PC-3 (cell line): ENCODE data around the gene SNED1. TPM values are rescaled to one million over a fixed set of nuclear protein-coding genes. Genes with fewer than 3 reads are reported as not detected.

ENCODE experiments used
- ATAC-seq: fragments of 200-7000 bp; cut with Tn5 transposase; 2 replicates; pipeline ENCODE4 v1.9.1; 2020; ENCODE audit warnings: mild to moderate bottlenecking, moderate library complexity
- BruUV-seq: library from RNA; stranded (reverse); fragments of 400-500 nt; replicated peaks from 2 replicates; lab custom pipeline; 2021; lab: Mats Ljungman, UMichigan
- CTCF ChIA-PET: fragments of 300-600 bp; sonication (Branson Sonifier 250); formaldehyde crosslinking; loops from one replicate; lab custom pipeline; 2022; ENCODE audit warnings: antibody characterized with exemption; lab: Charles Lee
- POLR2A ChIA-PET: fragments of 300-600 bp; sonication (Branson Sonifier 250); formaldehyde crosslinking; loops from one replicate; lab custom pipeline; 2022; ENCODE audit warnings: antibody characterized with exemption; ENCODE audit not compliant: unreplicated experiment; lab: Charles Lee
- DNase-seq: peaks from one replicate; pipeline ENCODE4 v3.0.0-alpha.2; 2015
- H2AFZ ChIP-seq: fragments of 300-600 bp; sonication (generic); 2 replicates; pipeline ENCODE4 v1.6.0; 2016; ENCODE audit warnings: antibody characterized with exemption, low read length
- H3F3A ChIP-seq: fragments of 300-600 bp; sonication (generic); one replicate; pipeline ENCODE4 v1.6.0; 2017; ENCODE audit warnings: antibody characterized with exemption, low read length, control low read depth, mild to moderate bottlenecking; ENCODE audit not compliant: unreplicated experiment
- H3K27ac ChIP-seq: fragments of 300-600 bp; sonication (generic); 2 replicates; pipeline ENCODE4 v1.5.1; 2016; ENCODE audit warnings: mild to moderate bottlenecking, low read length
- H3K27me3 ChIP-seq: fragments of 300-600 bp; sonication (generic); 2 replicates; pipeline ENCODE4 v1.6.1; 2016; ENCODE audit warnings: low read length, mixed read lengths
- H3K36me3 ChIP-seq: fragments of 300-600 bp; sonication (generic); 2 replicates; pipeline ENCODE4 v1.6.1; 2016; ENCODE audit warnings: low read depth, mixed run types, low read length, mixed read lengths
- H3K4me1 ChIP-seq: fragments of 300-600 bp; sonication (generic); 2 replicates; pipeline ENCODE4 v1.5.1; 2016; ENCODE audit warnings: low read length; ENCODE audit not compliant: insufficient read depth
- H3K4me2 ChIP-seq: fragments of 300-600 bp; sonication (generic); 2 replicates; pipeline ENCODE4 v1.6.0; 2016; ENCODE audit warnings: low read length
- H3K4me3 ChIP-seq: fragments of 300-600 bp; sonication (generic); 2 replicates; pipeline ENCODE4 v1.5.1; 2016; ENCODE audit warnings: mild to moderate bottlenecking, low read length, mixed read lengths
- H3K79me2 ChIP-seq: fragments of 300-600 bp; sonication (generic); 2 replicates; pipeline ENCODE4 v1.6.1; 2017; ENCODE audit warnings: low read length, mixed read lengths
- H3K9ac ChIP-seq: fragments of 300-600 bp; sonication (generic); 2 replicates; pipeline ENCODE4 v1.6.0; 2016; ENCODE audit warnings: mild to moderate bottlenecking, low read length
- H3K9me2 ChIP-seq: fragments of 300-600 bp; sonication (generic); replicated peaks from 2 replicates; pipeline ENCODE4 v1.6.1; 2016; ENCODE audit warnings: mixed run types, low read length, mixed read lengths
- H3K9me3 ChIP-seq: fragments of 300-600 bp; sonication (generic); 2 replicates; pipeline ENCODE4 v1.6.1; 2016; ENCODE audit warnings: low read length, mixed read lengths
- H4K20me1 ChIP-seq: fragments of 300-600 bp; sonication (generic); 2 replicates; pipeline ENCODE4 v1.6.1; 2016; ENCODE audit warnings: low read length, mixed read lengths
- CTCF ChIP-seq: fragments of 300-600 bp; sonication (generic); conservative IDR thresholded peaks from 2 replicates; pipeline ENCODE4 v1.5.1; 2017; ENCODE audit warnings: antibody characterized with exemption, low read depth, mild to moderate bottlenecking, low read length
- EZH2 ChIP-seq: fragments of 300-600 bp; sonication (generic); IDR thresholded peaks from one replicate; pipeline ENCODE4 v1.6.1; 2017; ENCODE audit warnings: antibody characterized with exemption, mild to moderate bottlenecking, low read length; ENCODE audit not compliant: unreplicated experiment
- EZH2phosphoT487 ChIP-seq: fragments of 300-600 bp; sonication (generic); IDR thresholded peaks from 2 replicates; pipeline ENCODE4 v1.6.1; 2018; ENCODE audit warnings: mild to moderate bottlenecking, antibody characterized with exemption, low read length, borderline replicate concordance
- intact Hi-C: fragments of 100-400 bp; cut with micrococcal nuclease; formaldehyde crosslinking; loops from 2 replicates; pipeline ENCODE4 v1.9.0; 2023
- total RNA-seq: library from RNA; depleted of rRNA; stranded (reverse); fragments of >200 nt; gene quantifications from 2 replicates; pipeline ENCODE4 v1.2.3, GENCODE V29; 2014

SNED1 gene
- total RNA-seq, 1 experiment from 2014 or later, result 0.66 TPM

- intact Hi-C loops, result no loop called here
- DNase-seq (peak; percentile 7), ATAC-seq (no peak)
- Histone ChIP-seq H3F3A (no peaks in the 10 kb centered on the region), H3K4me2 (no peak overlapping the region), H3K9me2 (no peaks in the 10 kb centered on the region), H3K27ac (no peak overlapping the region), H3K4me3 (no peak overlapping the region), H2AFZ (no peak overlapping the region), H3K36me3 (no peaks in the 10 kb centered on the region), H3K9me3 (no peaks in the 10 kb centered on the region), H3K79me2 (no peaks in the 10 kb centered on the region), H4K20me1 (no peaks in the 10 kb centered on the region), H3K4me1 (no peaks in the 10 kb centered on the region; the same call in 1 of the 2 replicates), H3K27me3 (no peaks in the 10 kb centered on the region), H3K9ac (no peak overlapping the region)
- POLR2A ChIA-PET, result no interaction called here
- BruUV-seq, result no TSS peak
- CTCF ChIA-PET, result no interaction called here
- TF ChIP-seq EZH2phosphoT487 (no peak), CTCF (no peak), EZH2 (no peak)
Measured at GRCh38 chr2:241066893-241067341, 68.5 kb downstream of the SNED1 start.

GRCh38 chr2:241067501-241068135 lies 69.2 kb downstream of the SNED1 start:
- no TSS peak for BruUV-seq
- intact Hi-C loops, result no loop called here
- TF ChIP-seq EZH2phosphoT487 (no peak), CTCF (no peak), EZH2 (no peak)
- no peak overlapping the region for H3K27ac ChIP-seq
- no peaks in the 10 kb centered on the region for H3K27me3 ChIP-seq
- no peaks in the 10 kb centered on the region for H3K36me3 ChIP-seq
- no peak overlapping the region for H3K4me2 ChIP-seq
- POLR2A ChIA-PET, result no interaction called here
- no peaks in the 10 kb centered on the region for H3F3A ChIP-seq
- DNase-seq, result no peak
- no peak overlapping the region for H3K4me3 ChIP-seq
- H3K4me1 ChIP-seq, result no peaks in the 10 kb centered on the region; the same call in 1 of the 2 replicates
- H3K9me3 ChIP-seq, result no peaks in the 10 kb centered on the region
- H3K9me2 ChIP-seq, result no peaks in the 10 kb centered on the region
- H3K79me2 ChIP-seq, result no peaks in the 10 kb centered on the region
- H2AFZ ChIP-seq, result no peak overlapping the region
- CTCF ChIA-PET, result no interaction called here
- no peak for ATAC-seq
- no peaks in the 10 kb centered on the region for H4K20me1 ChIP-seq
- H3K9ac ChIP-seq, result no peak overlapping the region

GRCh38 chr2:241068136-241068941 lies 69.9 kb downstream of the SNED1 start:
- no TSS peak for BruUV-seq
- Histone ChIP-seq H3K4me2 (no peak overlapping the region), H3F3A (no peaks in the 10 kb centered on the region), H3K9ac (no peak overlapping the region), H3K9me2 (no peaks in the 10 kb centered on the region), H3K4me1 (no peaks in the 10 kb centered on the region; the same call in 1 of the 2 replicates), H3K79me2 (no peaks in the 10 kb centered on the region), H3K4me3 (no peak overlapping the region), H2AFZ (no peak overlapping the region), H3K9me3 (no peaks in the 10 kb centered on the region), H3K27me3 (no peaks in the 10 kb centered on the region), H3K36me3 (no peaks in the 10 kb centered on the region), H3K27ac (no peak overlapping the region), H4K20me1 (no peaks in the 10 kb centered on the region)
- no peak for TF ChIP-seq CTCF
- TF ChIP-seq EZH2phosphoT487, result no peak
- no peak for TF ChIP-seq EZH2
- intact Hi-C loops, result no loop called here
- DNase-seq (no peak), ATAC-seq (no peak)
- ChIA-PET POLR2A (no interaction called here), CTCF (no interaction called here)
